Nephron progenitor cell (in vitro differentiated cells): ENCODE measurements around the gene ZSCAN30.

ENCODE experiments used
- DNase-seq: peaks from one replicate; pipeline ENCODE4 v3.0.0; 2021
- H3K27ac Mint-ChIP-seq: 2 replicates; pipeline ENCODE4 v1.8.0; 2021; ENCODE audit warnings: mild to moderate bottlenecking, moderate library complexity, mixed read lengths
- H3K27me3 Mint-ChIP-seq: 2 replicates; pipeline ENCODE4 v1.8.0; 2021; ENCODE audit warnings: mild to moderate bottlenecking, low read depth, mixed read lengths; ENCODE audit not compliant: poor library complexity
- H3K36me3 Mint-ChIP-seq: 2 replicates; pipeline ENCODE4 v1.8.0; 2021; ENCODE audit warnings: low read depth, mixed read lengths
- H3K4me1 Mint-ChIP-seq: 2 replicates; pipeline ENCODE4 v1.8.0; 2021; ENCODE audit warnings: mixed read lengths
- H3K4me3 Mint-ChIP-seq: 2 replicates; pipeline ENCODE4 v1.8.0; 2021; ENCODE audit warnings: mild to moderate bottlenecking, moderate library complexity, mixed read lengths
- H3K9me3 Mint-ChIP-seq: 2 replicates; pipeline ENCODE4 v1.8.0; 2021; ENCODE audit warnings: mild to moderate bottlenecking, moderate library complexity, mixed read lengths
- CTCF ChIP-seq: fragments of 200-600 bp; sonication (generic); IDR thresholded peaks from 2 replicates; pipeline ENCODE4 v1.5.0; 2021; ENCODE audit warnings: antibody characterized with exemption

Gene ZSCAN30

GRCh38 chr18:35240664-35241447, 49.2 kb downstream of the ZSCAN30 start, which contains the start of gene ZNF397:
Gene ZNF397, plus strand, starts transcription at chr18:35241034. Its CDS starts 1,437 bp downstream, at chr18:35242471.
- Mint-ChIP-seq H3K27ac (peak within 1 kb of the TSS; percentile 100), H3K36me3 (peaks cover 38% of the 10 kb centered on the region), H3K4me3 (peak within 1 kb of the TSS; percentile 96), H3K27me3 (no peaks in the 10 kb centered on the region), H3K4me1 (peaks cover 15% of the 10 kb centered on the region), H3K9me3 (peaks cover 39% of the 10 kb centered on the region)
- no peak for TF ChIP-seq CTCF
- peak; percentile 98 for DNase-seq

GRCh38 chr18:35239314-35239713, 50.7 kb downstream of the ZSCAN30 start:
- Mint-ChIP-seq H3K9me3 (peaks cover 23% of the 10 kb centered on the region), H3K36me3 (peaks cover 23% of the 10 kb centered on the region), H3K27ac (no peak overlapping the region), H3K4me1 (peaks cover 15% of the 10 kb centered on the region), H3K4me3 (no peak overlapping the region), H3K27me3 (no peaks in the 10 kb centered on the region)
- DNase-seq, result no peak
- TF ChIP-seq CTCF, result no peak

- H3K27ac Mint-ChIP-seq, result no peak overlapping the region
- no peak overlapping the region for H3K4me3 Mint-ChIP-seq
- H3K4me1 Mint-ChIP-seq, result peaks cover 3% of the 10 kb centered on the region
- no peaks in the 10 kb centered on the region for H3K9me3 Mint-ChIP-seq
- no peak for TF ChIP-seq CTCF
- DNase-seq, result no peak
- H3K36me3 Mint-ChIP-seq, result no peaks in the 10 kb centered on the region
- H3K27me3 Mint-ChIP-seq, result no peaks in the 10 kb centered on the region
These were observed 53.3 kb downstream of the ZSCAN30 start for GRCh38 chr18:35236571-35237363.

- no peaks in the 10 kb centered on the region for H3K36me3 Mint-ChIP-seq
- peak; percentile 95 for TF ChIP-seq CTCF
- no peaks in the 10 kb centered on the region for H3K9me3 Mint-ChIP-seq
- peak overlapping the region; percentile 80 for H3K4me3 Mint-ChIP-seq
- peaks cover 4% of the 10 kb centered on the region for H3K4me1 Mint-ChIP-seq
- H3K27ac Mint-ChIP-seq, result no peak overlapping the region
- no peaks in the 10 kb centered on the region for H3K27me3 Mint-ChIP-seq
- DNase-seq, result peak; percentile 80
These were observed 59.0 kb downstream of the ZSCAN30 start for GRCh38 chr18:35231052-35231451.

GRCh38 chr18:35227254-35227653, 62.8 kb downstream of the ZSCAN30 start:
- no peak for DNase-seq
- no peaks in the 10 kb centered on the region for H3K36me3 Mint-ChIP-seq
- no peak for TF ChIP-seq CTCF
- peaks cover 4% of the 10 kb centered on the region for H3K4me1 Mint-ChIP-seq
- no peak overlapping the region for H3K4me3 Mint-ChIP-seq
- no peaks in the 10 kb centered on the region for H3K9me3 Mint-ChIP-seq
- H3K27ac Mint-ChIP-seq, result no peak overlapping the region
- peaks cover 3% of the 10 kb centered on the region for H3K27me3 Mint-ChIP-seq
